GM23338 (cell line): ENCODE data around the gene BACE2. TPM values are rescaled to one million over a fixed set of nuclear protein-coding genes. Genes with fewer than 3 reads are reported as not detected.

Experiments
- ATAC-seq: fragments of 200-7000 bp; cut with Tn5 transposase; 3 replicates; pipeline ENCODE4 v1.9.1; 2020
- DNase-seq: peaks from one replicate; pipeline ENCODE4 v3.0.0-alpha.2; 2015; ENCODE audit warnings: low spot score
- H2AFZ ChIP-seq: fragments of 200-600 bp; sonication (generic); 2 replicates; pipeline ENCODE4 v1.8.0; 2016; ENCODE audit warnings: antibody characterized with exemption, mild to moderate bottlenecking, moderate library complexity
- H3F3A ChIP-seq: fragments of 200-600 bp; sonication (generic); replicated peaks from 2 replicates; pipeline ENCODE4 v1.8.0; 2017; ENCODE audit warnings: antibody characterized with exemption, mixed run types, low read depth
- H3K27ac ChIP-seq: fragments of 200-600 bp; sonication (generic); 2 replicates; pipeline ENCODE4 v1.6.1; 2016; ENCODE audit warnings: low read depth
- H3K27me3 ChIP-seq: fragments of 200-600 bp; sonication (generic); 2 replicates; pipeline ENCODE4 v1.8.0; 2016; ENCODE audit warnings: mild to moderate bottlenecking, mixed run types, moderate library complexity; ENCODE audit not compliant: insufficient read depth
- H3K36me3 ChIP-seq: fragments of 200-600 bp; sonication (generic); 2 replicates; pipeline ENCODE4 v1.8.0; 2016; ENCODE audit warnings: mild to moderate bottlenecking; ENCODE audit not compliant: insufficient read depth
- H3K4me1 ChIP-seq: fragments of 200-600 bp; sonication (generic); 2 replicates; pipeline ENCODE4 v1.8.0; 2016; ENCODE audit warnings: mild to moderate bottlenecking, moderate library complexity; ENCODE audit not compliant: insufficient read depth
- H3K4me2 ChIP-seq: fragments of 200-600 bp; sonication (generic); 2 replicates; pipeline ENCODE4 v1.7.1; 2017; ENCODE audit warnings: mixed run types
- H3K4me3 ChIP-seq: fragments of 200-600 bp; sonication (generic); 2 replicates; pipeline ENCODE4 v1.6.1; 2016; ENCODE audit warnings: mixed run types
- H3K79me2 ChIP-seq: fragments of 200-600 bp; sonication (generic); replicated peaks from 2 replicates; pipeline ENCODE4 v1.8.0; 2017; ENCODE audit warnings: mild to moderate bottlenecking; ENCODE audit not compliant: insufficient read depth
- H3K9me2 ChIP-seq: fragments of 200-600 bp; sonication (generic); 2 replicates; pipeline ENCODE4 v1.8.0; 2017; ENCODE audit not compliant: insufficient read depth
- H4K20me1 ChIP-seq: fragments of 200-600 bp; sonication (generic); replicated peaks from 2 replicates; pipeline ENCODE4 v1.8.0; 2017; ENCODE audit warnings: mild to moderate bottlenecking; ENCODE audit not compliant: insufficient read depth
- H3K27ac Mint-ChIP-seq: 2 replicates; pipeline ENCODE4 v1.8.0; 2020; ENCODE audit warnings: inconsistent platforms, mild to moderate bottlenecking, moderate library complexity, mixed read lengths
- H3K27me3 Mint-ChIP-seq: 3 replicates; pipeline ENCODE4 v1.8.0; 2022; ENCODE audit warnings: low read depth, mild to moderate bottlenecking, moderate library complexity, mixed read lengths, inconsistent platforms; ENCODE audit not compliant: insufficient read depth, poor library complexity
- H3K36me3 Mint-ChIP-seq: 3 replicates; pipeline ENCODE4 v1.8.0; 2021; ENCODE audit warnings: low read depth, mild to moderate bottlenecking, inconsistent platforms, moderate library complexity, mixed read lengths
- H3K4me1 Mint-ChIP-seq: 3 replicates; pipeline ENCODE4 v1.8.0; 2020; ENCODE audit warnings: mild to moderate bottlenecking, inconsistent platforms, mixed read lengths
- H3K4me3 Mint-ChIP-seq: 3 replicates; pipeline ENCODE4 v1.8.0; 2021; ENCODE audit warnings: moderate library complexity, mild to moderate bottlenecking, inconsistent platforms, mixed read lengths
- H3K9me3 Mint-ChIP-seq: 3 replicates; pipeline ENCODE4 v1.8.0; 2020; ENCODE audit warnings: moderate library complexity, mild to moderate bottlenecking, inconsistent platforms, mixed read lengths
- CREB1 ChIP-seq: fragments of 250-450 bp; sonication (Bioruptor Pico); IDR thresholded peaks from 2 replicates; pipeline ENCODE4 v1.5.0; 2020; ENCODE audit warnings: low read depth, mild to moderate bottlenecking, moderate library complexity
- ETS1 ChIP-seq: IDR thresholded peaks from 2 replicates; pipeline ENCODE4 v1.6.1; 2016; ENCODE audit warnings: antibody characterized with exemption
- EZH2phosphoT487 ChIP-seq: fragments of 200-600 bp; sonication (generic); IDR thresholded peaks from one replicate; pipeline ENCODE4 v1.8.1; 2018; ENCODE audit warnings: antibody characterized with exemption; ENCODE audit not compliant: unreplicated experiment
- NANOG ChIP-seq: IDR thresholded peaks from 2 replicates; pipeline ENCODE4 v1.6.1; 2016; ENCODE audit warnings: antibody characterized with exemption, borderline replicate concordance
- POLR2AphosphoS5 ChIP-seq: IDR thresholded peaks from 2 replicates; pipeline ENCODE4 v1.6.1; 2016; ENCODE audit warnings: antibody characterized with exemption, low read depth
- STAT1 ChIP-seq: IDR thresholded peaks from one replicate; pipeline ENCODE4 v1.6.1; 2016; ENCODE audit warnings: antibody characterized with exemption; ENCODE audit not compliant: unreplicated experiment
- ZNF462 ChIP-seq: fragments of 250-450 bp; sonication (Bioruptor Pico); IDR thresholded peaks from 2 replicates; pipeline ENCODE4 v1.5.0; 2020; ENCODE audit warnings: mild to moderate bottlenecking, moderate library complexity
- polyA plus RNA-seq: library from polyadenylated mRNA; unstranded; fragments of >200 nt; fragmentation: Nextera tagmentation; extraction: Ambion mirVana; gene quantifications from 2 replicates; pipeline ENCODE4 v1.2.1, GENCODE V29; 2016
- total RNA-seq: library from RNA; depleted of rRNA; stranded (reverse); fragments of >200 nt; shearing (Covaris generic); gene quantifications from 2 replicates; pipeline ENCODE4 v1.2.3, GENCODE V29; 2014

BACE2 gene
- total and polyA plus RNA-seq, 2 experiments from 2014 or later = 3.5 to 6.8 TPM

- TF ChIP-seq ZNF462 (no peak), STAT1 (no peak), EZH2phosphoT487 (no peak), POLR2AphosphoS5 (no peak), CREB1 (no peak), NANOG (no peak)
These were observed 59.5 kb downstream of the BACE2 start (continued) for GRCh38 chr21:41227357-41228005.

GRCh38 chr21:41228006-41228370 lies 60.0 kb downstream of the BACE2 start:
- no peaks in the 10 kb centered on the region for H3K27me3 ChIP-seq
- peaks cover 11% of the 10 kb centered on the region; the same call in 2 of the 3 replicates for H3K4me1 Mint-ChIP-seq
- H3K4me3 ChIP-seq = no peak overlapping the region
- H2AFZ ChIP-seq = no peak overlapping the region
- H3K36me3 ChIP-seq = no peaks in the 10 kb centered on the region
- DNase-seq (no peak), ATAC-seq (no peak)
- H3K9me2 ChIP-seq = peaks cover 9% of the 10 kb centered on the region
- H3K4me3 Mint-ChIP-seq = no peak overlapping the region
- H3K27ac ChIP-seq = no peak overlapping the region
- H3K4me2 ChIP-seq = no peak overlapping the region
- H4K20me1 ChIP-seq = no peaks in the 10 kb centered on the region
- TF ChIP-seq POLR2AphosphoS5 (no peak), ETS1 (no peak)
- peaks cover 5% of the 10 kb centered on the region; the same call in 1 of the 2 replicates for H3K4me1 ChIP-seq
- no peaks in the 10 kb centered on the region for H3F3A ChIP-seq
- H3K27me3 Mint-ChIP-seq = no peaks in the 10 kb centered on the region
- H3K27ac Mint-ChIP-seq = no peak overlapping the region; the same call in 1 of the 2 replicates
- no peaks in the 10 kb centered on the region for H3K79me2 ChIP-seq
- no peaks in the 10 kb centered on the region; the same call in 1 of the 3 replicates for H3K9me3 Mint-ChIP-seq
- H3K36me3 Mint-ChIP-seq = peaks cover 7% of the 10 kb centered on the region; the same call in 2 of the 3 replicates
